ENCODE results near the gene GRB10.

GRCh38 chr7:50703654-50704053 lies 79.0 kb downstream of the GRB10 start:
- TF ChIP-seq CTCF (IDR thresholded peaks at IDR 0.05 in 4 of 5, conservative IDR thresholded peaks at IDR 0.05 in 1 of 5) = no peak
- TF ChIP-seq POLR2A (IDR thresholded peaks at IDR 0.05) = no peak
